Muscle layer of colon (tissue), 2 donors: Measurements from ENCODE around the gene CASR.

ENCODE experiments used
- H3K27ac ChIP-seq: one replicate; pipeline ENCODE4 v1.7.0; 2013; ENCODE audit warnings: low read depth, mild to moderate bottlenecking, low read length, moderate library complexity
- H3K27me3 ChIP-seq, 2 donors: one replicate each; pipeline ENCODE4 v1.7.0; 2013; ENCODE audit warnings: low read length in 2 of 2, mild to moderate bottlenecking in 2 of 2; ENCODE audit not compliant: insufficient read depth in 2 of 2, control insufficient read depth in 1 of 2
- H3K36me3 ChIP-seq: one replicate; pipeline ENCODE4 v1.7.0; 2013; ENCODE audit warnings: mild to moderate bottlenecking, low read length; ENCODE audit not compliant: insufficient read depth
- H3K4me1 ChIP-seq: one replicate; pipeline ENCODE4 v1.7.0; 2013; ENCODE audit warnings: mild to moderate bottlenecking, low read length; ENCODE audit not compliant: insufficient read depth
- H3K4me3 ChIP-seq, 2 donors: one replicate each; pipeline ENCODE4 v1.7.0; 2013; ENCODE audit warnings: low read length in 2 of 2, low read depth in 1 of 2, mild to moderate bottlenecking in 1 of 2, moderate library complexity in 1 of 2
- H3K9ac ChIP-seq: one replicate; pipeline ENCODE4 v1.7.0; 2013; ENCODE audit warnings: low read length
- H3K9me3 ChIP-seq: one replicate; pipeline ENCODE4 v1.7.0; 2013; ENCODE audit warnings: mild to moderate bottlenecking, low read length
- donor health status: abdominal sarcoma.
- donor health status: Adenocarcinoma of cecum.

The CASR gene

GRCh38 chr3:122246199-122246598 is 62.7 kb downstream of the CASR start:
- no peaks in the 10 kb centered on the region for H3K27me3 ChIP-seq
- no peak overlapping the region for H3K27ac ChIP-seq
- H3K9me3 ChIP-seq = no peaks in the 10 kb centered on the region
- no peaks in the 10 kb centered on the region for H3K4me1 ChIP-seq
- no peak overlapping the region for H3K9ac ChIP-seq
- no peak overlapping the region for H3K4me3 ChIP-seq
- no peaks in the 10 kb centered on the region for H3K36me3 ChIP-seq

GRCh38 chr3:122247087-122247824 is 63.8 kb downstream of the CASR start:
- no peak overlapping the region for H3K27ac ChIP-seq
- no peaks in the 10 kb centered on the region for H3K9me3 ChIP-seq
- H3K4me3 ChIP-seq = no peak overlapping the region
- H3K36me3 ChIP-seq = no peaks in the 10 kb centered on the region
- no peaks in the 10 kb centered on the region for H3K27me3 ChIP-seq
- H3K9ac ChIP-seq = no peak overlapping the region
- no peaks in the 10 kb centered on the region for H3K4me1 ChIP-seq

GRCh38 chr3:122247825-122248185 is 64.3 kb downstream of the CASR start:
- Histone ChIP-seq H3K27me3 (no peaks in the 10 kb centered on the region), H3K27ac (no peak overlapping the region), H3K9ac (no peak overlapping the region), H3K9me3 (no peaks in the 10 kb centered on the region), H3K36me3 (no peaks in the 10 kb centered on the region), H3K4me3 (no peak overlapping the region), H3K4me1 (no peaks in the 10 kb centered on the region)

GRCh38 chr3:122251428-122251827 is 68.0 kb downstream of the CASR start:
- H3K9me3 ChIP-seq = no peaks in the 10 kb centered on the region
- no peak overlapping the region for H3K9ac ChIP-seq

GRCh38 chr3:122253581-122253980 is 70.1 kb downstream of the CASR start:
- Histone ChIP-seq H3K4me1 (no peaks in the 10 kb centered on the region), H3K9me3 (no peaks in the 10 kb centered on the region)

More at GRCh38 chr3:122251428-122251827, 68.0 kb downstream of the CASR start:
- Histone ChIP-seq H3K27me3 (no peaks in the 10 kb centered on the region), H3K27ac (no peak overlapping the region), H3K4me3 (no peak overlapping the region), H3K36me3 (no peaks in the 10 kb centered on the region), H3K4me1 (no peaks in the 10 kb centered on the region)

GRCh38 chr3:122255757-122256439 is 72.4 kb downstream of the CASR start:
- H3K27ac ChIP-seq = no peak overlapping the region

More at GRCh38 chr3:122253581-122253980, 70.1 kb downstream of the CASR start:
- no peak overlapping the region for H3K4me3 ChIP-seq
- no peak overlapping the region for H3K9ac ChIP-seq
- no peaks in the 10 kb centered on the region for H3K27me3 ChIP-seq
- H3K27ac ChIP-seq = no peak overlapping the region
- no peaks in the 10 kb centered on the region for H3K36me3 ChIP-seq

GRCh38 chr3:122257644-122258364 is 74.3 kb downstream of the CASR start:
- Histone ChIP-seq H3K9me3 (no peaks in the 10 kb centered on the region), H3K36me3 (no peaks in the 10 kb centered on the region)

More at GRCh38 chr3:122255757-122256439, 72.4 kb downstream of the CASR start:
- no peaks in the 10 kb centered on the region for H3K27me3 ChIP-seq
- no peaks in the 10 kb centered on the region for H3K4me1 ChIP-seq
- H3K36me3 ChIP-seq = no peaks in the 10 kb centered on the region
- H3K9me3 ChIP-seq = no peaks in the 10 kb centered on the region
- no peak overlapping the region for H3K9ac ChIP-seq
- no peak overlapping the region for H3K4me3 ChIP-seq

GRCh38 chr3:122258757-122259371 is 75.4 kb downstream of the CASR start:
- Histone ChIP-seq H3K4me1 (no peaks in the 10 kb centered on the region), H3K36me3 (no peaks in the 10 kb centered on the region), H3K9ac (no peak overlapping the region), H3K4me3 (no peak overlapping the region), H3K27me3 (no peaks in the 10 kb centered on the region), H3K9me3 (no peaks in the 10 kb centered on the region), H3K27ac (no peak overlapping the region)

More at GRCh38 chr3:122257644-122258364, 74.3 kb downstream of the CASR start:
- Histone ChIP-seq H3K4me1 (no peaks in the 10 kb centered on the region), H3K9ac (no peak overlapping the region), H3K27ac (no peak overlapping the region), H3K27me3 (no peaks in the 10 kb centered on the region), H3K4me3 (no peak overlapping the region)

- Histone ChIP-seq H3K4me1 (no peaks in the 10 kb centered on the region), H3K9me3 (no peaks in the 10 kb centered on the region), H3K4me3 (no peak overlapping the region), H3K9ac (no peak overlapping the region), H3K27ac (no peak overlapping the region), H3K27me3 (no peaks in the 10 kb centered on the region), H3K36me3 (no peaks in the 10 kb centered on the region)
These were observed 76.7 kb downstream of the CASR start for GRCh38 chr3:122260206-122260605.

GRCh38 chr3:122263058-122263457 is 79.6 kb downstream of the CASR start:
- Histone ChIP-seq H3K9me3 (no peaks in the 10 kb centered on the region), H3K36me3 (no peaks in the 10 kb centered on the region), H3K4me3 (no peak overlapping the region), H3K27ac (no peak overlapping the region), H3K9ac (no peak overlapping the region), H3K4me1 (no peaks in the 10 kb centered on the region), H3K27me3 (no peaks in the 10 kb centered on the region)

GRCh38 chr3:122263974-122264588 is 80.6 kb downstream of the CASR start:
- Histone ChIP-seq H3K9ac (no peak overlapping the region), H3K27me3 (no peaks in the 10 kb centered on the region), H3K9me3 (no peaks in the 10 kb centered on the region), H3K36me3 (no peaks in the 10 kb centered on the region), H3K4me1 (no peaks in the 10 kb centered on the region), H3K27ac (no peak overlapping the region), H3K4me3 (no peak overlapping the region)
